ENCODE results near the gene FAM120A.

GRCh38 chr9:93523518-93524144 is 72.1 kb downstream of the FAM120A start:
- no peak for TF ChIP-seq POLR2A (IDR thresholded peaks at IDR 0.05; ENCODE audit: low read depth)
- no peak for TF ChIP-seq CTCF (IDR thresholded peaks at IDR 0.05)
- TF ChIP-seq EP300 (IDR thresholded peaks at IDR 0.05): no peak

All from esophagus muscularis mucosa (tissue), 4 donors.